Epithelial cell of proximal tubule (primary cell): ENCODE data around the gene ATG4C. TPM values are rescaled to one million over a fixed set of nuclear protein-coding genes. Genes with fewer than 3 reads are reported as not detected.

ENCODE experiments used
- DNase-seq: peaks from one replicate; pipeline ENCODE4 v3.0.0-alpha.2; 2011; ENCODE audit warnings: low read depth
- H3K4me3 ChIP-seq: 2 replicates; pipeline ENCODE4 v1.5.1; 2011; ENCODE audit warnings: low read depth, mild to moderate bottlenecking, low read length
- CTCF ChIP-seq: conservative IDR thresholded peaks from 2 replicates; pipeline ENCODE4 v1.5.1; 2012; ENCODE audit warnings: low read depth, mild to moderate bottlenecking, low read length
- total RNA-seq: library from RNA; depleted of rRNA; stranded (reverse); fragments of >200 nt; gene quantifications from 2 replicates; pipeline ENCODE4 v1.2.3, GENCODE V29; 2015

The ATG4C gene
- total RNA-seq, 1 donor from 2014 or later: 7.1 TPM

- TF ChIP-seq CTCF: no peak
- no peak overlapping the region for H3K4me3 ChIP-seq
- no peak for DNase-seq
Measured at GRCh38 chr1:62794053-62794452, 10.1 kb downstream of the ATG4C start.

- no peak for DNase-seq
- no peak overlapping the region for H3K4me3 ChIP-seq
- no peak for TF ChIP-seq CTCF
Measured at GRCh38 chr1:62796221-62796620, 12.3 kb downstream of the ATG4C start.

- no peak overlapping the region for H3K4me3 ChIP-seq
- no peak for DNase-seq
- TF ChIP-seq CTCF: no peak
Measured at GRCh38 chr1:62799688-62800087, 15.8 kb downstream of the ATG4C start.

GRCh38 chr1:62800281-62800680, 16.3 kb downstream of the ATG4C start:
- H3K4me3 ChIP-seq: no peak overlapping the region
- TF ChIP-seq CTCF: no peak
- DNase-seq: no peak

GRCh38 chr1:62800825-62801306, 16.9 kb downstream of the ATG4C start:
- DNase-seq: no peak

GRCh38 chr1:62809788-62810187, 25.9 kb downstream of the ATG4C start:
- no peak overlapping the region for H3K4me3 ChIP-seq
- no peak for DNase-seq
- TF ChIP-seq CTCF: no peak

More at GRCh38 chr1:62800825-62801306, 16.9 kb downstream of the ATG4C start:
- TF ChIP-seq CTCF: no peak
- H3K4me3 ChIP-seq: no peak overlapping the region

- H3K4me3 ChIP-seq: no peak overlapping the region
- no peak for TF ChIP-seq CTCF
- DNase-seq: no peak
Measured at GRCh38 chr1:62810420-62811274, 26.7 kb downstream of the ATG4C start.
